NCI-H146 treated with DMSO at 0.1 percent for 48 hours (cell line): ENCODE measurements around the gene KREMEN2.

ENCODE experiments used
- DNase-seq: peaks from one replicate; lab custom pipeline; 2025; ENCODE audit not compliant: unreplicated experiment; lab: John Stamatoyannopoulos, UW

The KREMEN2 gene

GRCh38 chr16:3003582-3004270, 39.7 kb downstream of the KREMEN2 start:
- peak; percentile 97 for DNase-seq

- peak; percentile 48 for DNase-seq
These were observed 40.2 kb downstream of the KREMEN2 start for GRCh38 chr16:3004319-3004718.

GRCh38 chr16:3004781-3005284, 40.8 kb downstream of the KREMEN2 start:
- peak; percentile 43 for DNase-seq

- no peak for DNase-seq
These were observed 43.2 kb downstream of the KREMEN2 start for GRCh38 chr16:3007059-3007956.

GRCh38 chr16:3007957-3008689, 44.0 kb downstream of the KREMEN2 start:
- no peak for DNase-seq

DNA sequence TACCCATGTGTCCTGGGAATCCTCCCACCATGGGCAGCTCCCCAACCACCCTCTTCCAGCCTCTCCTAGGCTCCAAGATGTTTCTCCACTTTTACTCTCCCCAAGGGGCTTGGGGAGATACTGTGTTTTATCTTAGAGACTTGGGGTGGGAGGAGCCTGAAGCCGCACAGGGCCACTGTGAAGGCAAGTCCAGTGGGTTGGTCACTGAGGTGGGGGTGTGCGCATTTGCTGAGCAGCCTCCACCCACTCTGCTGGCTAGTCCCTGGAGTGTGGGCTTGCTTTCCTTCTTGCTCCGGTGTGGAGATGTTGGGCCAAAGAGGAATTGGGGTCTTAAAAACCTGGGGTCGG, 44.6 kb downstream of the KREMEN2 start:
- no peak for DNase-seq

GRCh38 chr16:3009568-3010390, 45.7 kb downstream of the KREMEN2 start:
- no peak for DNase-seq

- DNase-seq, result no peak
These were observed 46.4 kb downstream of the KREMEN2 start for GRCh38 chr16:3010510-3010909.

DNA sequence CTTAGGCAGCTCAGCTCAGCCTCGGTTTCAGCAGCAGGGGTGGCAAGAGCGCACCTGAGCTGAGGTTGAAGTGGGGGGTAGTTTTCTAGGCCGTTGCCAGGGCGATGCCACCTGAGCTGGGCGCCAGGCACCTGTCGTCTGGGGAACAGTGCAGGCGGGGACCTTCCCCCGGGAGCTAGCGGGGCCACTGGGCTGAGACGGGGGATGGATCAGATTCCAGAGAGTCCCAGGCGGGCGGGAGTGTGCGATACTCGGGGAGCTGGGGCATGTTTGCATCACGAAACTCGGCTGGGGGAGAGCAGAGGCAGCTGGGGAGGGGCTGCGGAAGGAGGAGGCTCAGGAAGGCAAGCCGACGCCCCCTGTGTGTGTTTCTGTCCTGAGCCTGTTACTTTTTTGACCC, 48.2 kb downstream of the KREMEN2 start:
- DNase-seq, result peak; percentile 49

- DNase-seq, result peak; percentile 78
These were observed 48.8 kb downstream of the KREMEN2 start, which contains the start of gene CLDN9 for GRCh38 chr16:3012828-3013420. Gene CLDN9 (plus strand): TSS chr16:3012923. CDS start chr16:3013363, 440 bp downstream.

- DNase-seq, result no peak
These were observed 49.4 kb downstream of the KREMEN2 start for GRCh38 chr16:3013491-3013951.

- no peak for DNase-seq
These were observed 50.1 kb downstream of the KREMEN2 start for GRCh38 chr16:3013998-3014690.

DNA sequence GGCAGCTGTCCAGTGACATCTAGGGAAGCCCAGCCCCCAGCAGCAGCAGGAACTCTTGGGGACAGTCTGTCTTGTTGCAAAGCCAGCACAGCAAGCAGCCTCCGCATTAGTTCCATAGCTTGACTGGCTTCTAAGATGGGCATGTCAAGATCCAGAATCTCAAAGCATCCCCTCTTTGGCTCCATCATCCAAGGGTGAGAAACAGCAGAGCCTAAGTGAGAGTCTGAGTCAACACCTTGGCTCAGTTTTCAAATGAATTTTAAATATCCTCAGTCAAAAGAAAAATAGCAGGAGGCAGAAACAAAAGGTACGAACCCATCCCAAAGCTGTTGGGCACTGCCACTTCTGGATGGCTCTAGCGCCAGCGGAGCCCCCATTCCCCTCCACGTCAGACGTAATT, 50.9 kb downstream of the KREMEN2 start:
- no peak for DNase-seq

- no peak for DNase-seq
These were observed 51.9 kb downstream of the KREMEN2 start for GRCh38 chr16:3015865-3016521.

DNA sequence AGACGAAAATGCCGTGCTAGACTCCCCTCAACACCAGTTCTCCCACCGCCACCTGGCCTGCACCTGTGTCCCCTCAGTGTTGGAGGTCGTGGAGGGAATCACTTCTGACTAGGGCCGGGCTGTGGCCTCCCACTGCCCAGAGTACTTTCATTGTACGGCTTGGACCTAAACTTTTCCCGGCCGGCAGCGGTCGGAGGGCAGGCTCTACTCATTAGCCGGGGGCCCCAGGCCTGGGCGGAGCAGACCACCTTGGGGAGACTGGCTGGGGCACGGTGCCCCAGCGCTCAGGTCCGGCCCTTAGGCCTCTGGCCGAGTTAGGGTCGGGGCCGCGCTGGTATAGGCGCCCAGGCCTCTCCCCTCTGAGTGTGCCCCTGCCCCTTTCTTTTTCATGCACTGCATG, 53.3 kb downstream of the KREMEN2 start:
- DNase-seq, result no peak
